HG02840 (cell line): ENCODE results near the gene SIRT4.
"Not testable (repeated sequence)": the region's sequence is repeated elsewhere in the genome, so short reads cannot be mapped to it uniquely, and the experiment has no call there.

Experiments used
- ATAC-seq: cut with Tn5 transposase; IDR thresholded peaks from one replicate; pipeline ENCODE4 v1.9.1; 2021; ENCODE audit warnings: mild to moderate bottlenecking, moderate library complexity, moderate number of reproducible peaks; ENCODE audit not compliant: unreplicated experiment, low FRiP score

The SIRT4 gene

GRCh38 chr12:120301962-120302815 lies at the start of gene SIRT4:
Gene SIRT4 (plus strand): TSS chr12:120302321. CDS start chr12:120303562, 1,241 bp downstream.
- ATAC-seq: peak; percentile 88

- ATAC-seq: not testable (repeated sequence)
Measured at GRCh38 chr12:120253313-120253712, 48.8 kb upstream of the SIRT4 start.

- ATAC-seq: no peak
Measured at GRCh38 chr12:120254809-120255208, 47.3 kb upstream of the SIRT4 start.

- no peak for ATAC-seq
Measured at GRCh38 chr12:120257041-120257821, 44.9 kb upstream of the SIRT4 start.

- ATAC-seq: no peak
Measured at GRCh38 chr12:120258323-120258896, 43.7 kb upstream of the SIRT4 start.

GRCh38 chr12:120259418-120260202 lies 42.5 kb upstream of the SIRT4 start:
- no peak for ATAC-seq

GRCh38 chr12:120260607-120261006 lies 41.5 kb upstream of the SIRT4 start:
- ATAC-seq: no peak

GRCh38 chr12:120261951-120262851 lies 39.9 kb upstream of the SIRT4 start:
- ATAC-seq: no peak

- no peak for ATAC-seq
Measured at GRCh38 chr12:120262852-120263747, 39.0 kb upstream of the SIRT4 start.

GRCh38 chr12:120263748-120264085 lies 38.4 kb upstream of the SIRT4 start:
- ATAC-seq: no peak

GRCh38 chr12:120264086-120264903 lies 37.8 kb upstream of the SIRT4 start:
- no peak for ATAC-seq

GRCh38 chr12:120264904-120265472 lies 37.1 kb upstream of the SIRT4 start:
- ATAC-seq: peak; percentile 33

GRCh38 chr12:120265473-120266179 lies 36.5 kb upstream of the SIRT4 start, which contains the start of gene PXN:
Gene PXN (minus strand): TSS chr12:120265730. CDS start chr12:120265629, 101 bp downstream.
- ATAC-seq: peak; percentile 69

GRCh38 chr12:120266180-120266870 lies 35.8 kb upstream of the SIRT4 start:
- ATAC-seq: no peak

- ATAC-seq: no peak
Measured at GRCh38 chr12:120267736-120268135, 34.4 kb upstream of the SIRT4 start.

GRCh38 chr12:120276734-120277133 lies 25.4 kb upstream of the SIRT4 start:
- ATAC-seq: no peak
